ENCODE measurements around the gene RGS21. TPM values are rescaled to one million over a fixed set of nuclear protein-coding genes. Genes with fewer than 3 reads are reported as not detected.

RGS21 gene
- total RNA-seq, 4 donors from 2014 or later: not detected

DNA sequence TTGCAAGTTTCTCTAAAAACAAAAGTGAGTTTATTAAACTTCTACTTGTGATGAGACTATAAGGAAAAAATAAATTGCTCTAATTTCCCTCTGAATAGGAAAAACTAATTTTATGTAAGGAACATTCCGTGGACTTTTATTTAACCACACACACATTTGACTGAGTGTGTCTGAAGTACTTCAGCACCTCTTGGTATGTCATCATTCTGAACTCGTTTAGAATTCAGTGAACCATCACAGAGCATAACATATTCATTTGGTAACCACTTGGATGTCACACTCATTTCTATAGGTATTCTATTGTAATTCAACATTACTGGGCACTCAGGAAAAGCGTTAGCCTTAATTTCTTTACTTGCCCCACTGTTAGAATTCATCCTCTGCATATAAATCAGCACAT is 79.1 kb downstream of the RGS21 start:
- no peak for DNase-seq (ENCODE audit: low spot score in 2 of 2)
- no peak for TF ChIP-seq POLR2A (IDR thresholded peaks at IDR 0.05)
- TF ChIP-seq, protein P1, sequence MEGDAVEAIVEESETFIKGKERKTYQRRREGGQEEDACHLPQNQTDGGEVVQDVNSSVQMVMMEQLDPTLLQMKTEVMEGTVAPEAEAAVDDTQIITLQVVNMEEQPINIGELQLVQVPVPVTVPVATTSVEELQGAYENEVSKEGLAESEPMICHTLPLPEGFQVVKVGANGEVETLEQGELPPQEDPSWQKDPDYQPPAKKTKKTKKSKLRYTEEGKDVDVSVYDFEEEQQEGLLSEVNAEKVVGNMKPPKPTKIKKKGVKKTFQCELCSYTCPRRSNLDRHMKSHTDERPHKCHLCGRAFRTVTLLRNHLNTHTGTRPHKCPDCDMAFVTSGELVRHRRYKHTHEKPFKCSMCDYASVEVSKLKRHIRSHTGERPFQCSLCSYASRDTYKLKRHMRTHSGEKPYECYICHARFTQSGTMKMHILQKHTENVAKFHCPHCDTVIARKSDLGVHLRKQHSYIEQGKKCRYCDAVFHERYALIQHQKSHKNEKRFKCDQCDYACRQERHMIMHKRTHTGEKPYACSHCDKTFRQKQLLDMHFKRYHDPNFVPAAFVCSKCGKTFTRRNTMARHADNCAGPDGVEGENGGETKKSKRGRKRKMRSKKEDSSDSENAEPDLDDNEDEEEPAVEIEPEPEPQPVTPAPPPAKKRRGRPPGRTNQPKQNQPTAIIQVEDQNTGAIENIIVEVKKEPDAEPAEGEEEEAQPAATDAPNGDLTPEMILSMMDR (IDR thresholded peaks at IDR 0.05): no peak
- intact Hi-C loops (cut with DNase I; ENCODE audit: low total_unique reads): no loop called here
- 63 to 75% methylated on average over 3 of the region's 3 CpGs for WGBS, 2 donors
- no peak overlapping the region for H3K4me3 ChIP-seq (ENCODE audit: low read depth, poor library complexity, severe bottlenecking)

DNA sequence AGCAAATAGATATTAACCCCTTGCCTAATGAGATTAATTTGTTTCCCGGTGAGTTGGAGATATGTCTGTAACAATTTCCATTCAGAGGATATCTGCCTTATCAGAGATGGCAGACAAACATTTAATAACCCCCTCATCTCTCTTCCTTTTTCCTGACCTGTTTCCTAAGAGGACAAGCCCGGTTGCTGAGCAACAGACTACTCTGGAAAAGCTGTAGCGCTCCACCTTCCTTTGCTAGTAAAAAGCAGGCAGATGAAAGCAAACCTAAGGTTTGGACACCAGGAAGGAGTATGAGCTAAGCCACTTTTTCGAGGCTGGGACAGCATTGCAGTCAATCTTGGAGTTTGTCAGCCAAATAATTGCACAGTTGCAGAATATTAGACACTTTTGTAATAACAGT is 82.4 kb downstream of the RGS21 start:
- no peak overlapping the region for H3K4me3 ChIP-seq (ENCODE audit: low read depth, poor library complexity, severe bottlenecking)
- TF ChIP-seq POLR2A (IDR thresholded peaks at IDR 0.05): no peak
- TF ChIP-seq, protein P1 (IDR thresholded peaks at IDR 0.05): no peak
- 55 to 59% methylated on average over 4 of the region's 4 CpGs for WGBS, 2 donors
- intact Hi-C loops (cut with DNase I; ENCODE audit: low total_unique reads): no loop called here
- no peak for DNase-seq (ENCODE audit: low spot score in 2 of 2)

DNA sequence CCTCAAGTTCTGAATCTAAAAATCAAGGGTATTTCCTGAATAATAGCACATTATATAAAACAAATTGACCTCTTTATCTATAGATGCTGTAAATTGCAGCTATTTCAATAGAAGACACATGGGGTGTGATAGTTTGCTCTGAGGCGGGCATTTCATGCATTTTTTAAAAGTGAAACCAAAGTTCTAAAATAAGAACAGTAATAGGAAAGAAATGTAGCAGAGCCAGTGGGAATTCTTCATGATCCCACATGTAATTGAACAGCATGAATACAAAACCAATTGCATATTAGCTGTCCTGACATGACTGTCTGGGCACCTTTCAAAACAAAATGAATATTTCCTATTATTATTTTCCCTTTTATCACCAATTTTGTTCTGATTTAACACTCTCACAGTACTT is 85.0 kb downstream of the RGS21 start:
- intact Hi-C loops (cut with DNase I; ENCODE audit: low total_unique reads): no loop called here
- DNase-seq (ENCODE audit: low spot score in 2 of 2): no peak
- 16 to 20% methylated on average over 1 of the region's 1 CpG for WGBS, 2 donors
- no peak for TF ChIP-seq POLR2A (IDR thresholded peaks at IDR 0.05)
- TF ChIP-seq, protein P1 (IDR thresholded peaks at IDR 0.05): no peak
- no peak overlapping the region for H3K4me3 ChIP-seq (ENCODE audit: low read depth, poor library complexity, severe bottlenecking)

DNA sequence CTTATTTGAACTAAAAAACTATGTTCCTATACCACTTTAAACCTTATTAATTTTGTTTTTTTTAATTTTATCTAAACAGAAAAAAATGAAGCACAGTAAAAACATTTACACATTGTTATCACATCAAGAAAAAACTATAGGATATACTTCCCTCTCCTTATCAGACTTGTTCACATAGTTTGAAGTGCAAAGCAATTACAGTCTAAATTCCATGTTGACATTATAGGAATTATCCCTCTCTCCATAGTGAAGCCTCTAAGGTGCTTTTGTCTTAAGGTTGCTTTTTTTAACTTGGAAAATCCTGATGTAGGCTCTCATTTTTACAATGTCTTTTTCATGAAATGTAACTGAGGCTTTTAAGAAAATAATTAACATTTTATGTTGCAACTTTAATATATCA is 85.8 kb downstream of the RGS21 start:
- intact Hi-C loops (cut with DNase I; ENCODE audit: low total_unique reads): no loop called here
- H3K4me3 ChIP-seq (ENCODE audit: low read depth, poor library complexity, severe bottlenecking): no peak overlapping the region
- no peak for DNase-seq (ENCODE audit: low spot score in 2 of 2)
- TF ChIP-seq, protein P1 (IDR thresholded peaks at IDR 0.05): no peak
- no peak for TF ChIP-seq POLR2A (IDR thresholded peaks at IDR 0.05)

DNA sequence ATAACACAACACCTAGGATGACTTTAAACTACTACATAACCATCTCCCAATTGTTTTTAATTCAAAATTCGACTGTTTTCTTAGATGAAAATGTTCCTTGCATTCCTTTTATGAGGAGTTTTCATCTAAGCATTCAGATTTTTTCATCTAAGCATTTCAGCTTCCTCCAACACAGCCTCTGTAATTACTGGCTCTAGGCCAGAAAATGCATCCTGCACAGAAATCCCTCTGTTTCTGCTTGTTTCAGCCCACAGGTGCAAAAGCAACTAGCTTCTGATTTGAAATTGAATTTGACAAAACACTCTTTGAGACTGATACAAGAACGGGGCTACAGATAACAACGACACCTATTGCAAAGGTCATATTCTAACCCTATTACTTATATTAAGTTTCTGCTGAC is 90.4 kb downstream of the RGS21 start:
- TF ChIP-seq, protein P1 (IDR thresholded peaks at IDR 0.05): no peak
- no peak for TF ChIP-seq POLR2A (IDR thresholded peaks at IDR 0.05)
- no peak overlapping the region for H3K4me3 ChIP-seq (ENCODE audit: low read depth, poor library complexity, severe bottlenecking)
- 29 to 39% methylated on average over 3 of the region's 3 CpGs for WGBS, 2 donors
- intact Hi-C loops (cut with DNase I; ENCODE audit: low total_unique reads): no loop called here
- no peak for DNase-seq (ENCODE audit: low spot score in 2 of 2)

Other genes starting within 250 kb of the RGS21 start
- gene RGS18, start 158.5 kb upstream of the RGS21 start, total RNA-seq: 1 to 10 TPM in 1 of 4 donors, under 1 TPM in 2, not detected in 1; 0.13 to 1.0 (median 0.84) TPM

All from lower leg skin (tissue), 4 donors.